ENCODE data around the gene ZNF436.
A peak's percentile ranks its signal among the peaks of the same experiment; 100 is the strongest.

ZNF436 gene

GRCh38 chr1:23369335-23370013 is at the start of gene ZNF436:
Gene ZNF436 (minus strand): TSS chr1:23369836. CDS start chr1:23368005, 1,831 bp downstream.
- DNase-seq (ENCODE audit: low read depth, low spot score), result peak; percentile 91

GRCh38 chr1:23419180-23419579 is 49.5 kb upstream of the ZNF436 start:
- DNase-seq (ENCODE audit: low read depth, low spot score), result no peak

GRCh38 chr1:23417570-23417969 is 47.9 kb upstream of the ZNF436 start:
- no peak for DNase-seq (ENCODE audit: low read depth, low spot score)

GRCh38 chr1:23416964-23417363 is 47.3 kb upstream of the ZNF436 start:
- DNase-seq (ENCODE audit: low read depth, low spot score), result no peak

- no peak for DNase-seq (ENCODE audit: low read depth, low spot score)
These were observed 39.2 kb upstream of the ZNF436 start for GRCh38 chr1:23408797-23409290.

- DNase-seq (ENCODE audit: low read depth, low spot score), result peak; percentile 33
These were observed 37.5 kb upstream of the ZNF436 start for GRCh38 chr1:23407016-23407630.

GRCh38 chr1:23405946-23406345 is 36.3 kb upstream of the ZNF436 start:
- no peak for DNase-seq (ENCODE audit: low read depth, low spot score)

GRCh38 chr1:23403735-23404486 is 34.3 kb upstream of the ZNF436 start:
- peak; percentile 99 for DNase-seq (ENCODE audit: low read depth, low spot score)

- no peak for DNase-seq (ENCODE audit: low read depth, low spot score)
These were observed 33.7 kb upstream of the ZNF436 start for GRCh38 chr1:23403355-23403734.

GRCh38 chr1:23403038-23403336 is 33.4 kb upstream of the ZNF436 start:
- DNase-seq (ENCODE audit: low read depth, low spot score), result peak; percentile 85

- peak; percentile 46 for DNase-seq (ENCODE audit: low read depth, low spot score)
These were observed 32.8 kb upstream of the ZNF436 start for GRCh38 chr1:23402286-23403037.

GRCh38 chr1:23401313-23401712 is 31.7 kb upstream of the ZNF436 start:
- no peak for DNase-seq (ENCODE audit: low read depth, low spot score)

- DNase-seq (ENCODE audit: low read depth, low spot score), result no peak
These were observed 30.9 kb upstream of the ZNF436 start for GRCh38 chr1:23400324-23401114.

- DNase-seq (ENCODE audit: low read depth, low spot score), result no peak
These were observed 29.6 kb upstream of the ZNF436 start for GRCh38 chr1:23399229-23399628.

GRCh38 chr1:23397908-23398307 is 28.3 kb upstream of the ZNF436 start:
- DNase-seq (ENCODE audit: low read depth, low spot score), result no peak

- DNase-seq (ENCODE audit: low read depth, low spot score), result no peak
These were observed 26.7 kb upstream of the ZNF436 start for GRCh38 chr1:23396380-23396779.

- DNase-seq (ENCODE audit: low read depth, low spot score), result no peak
These were observed 26.2 kb upstream of the ZNF436 start for GRCh38 chr1:23395849-23396248.

GRCh38 chr1:23395154-23395724 is 25.6 kb upstream of the ZNF436 start:
- DNase-seq (ENCODE audit: low read depth, low spot score), result peak; percentile 37

GRCh38 chr1:23394684-23395083 is 25.0 kb upstream of the ZNF436 start:
- peak; percentile 85 for DNase-seq (ENCODE audit: low read depth, low spot score)

GRCh38 chr1:23394181-23394580 is 24.5 kb upstream of the ZNF436 start:
- DNase-seq (ENCODE audit: low read depth, low spot score), result peak; percentile 40

- peak; percentile 65 for DNase-seq (ENCODE audit: low read depth, low spot score)
These were observed 24.1 kb upstream of the ZNF436 start for GRCh38 chr1:23393706-23394105.
